IMR-90 (cell line): ENCODE data around the gene MAP3K19. TPM values are rescaled to one million over a fixed set of nuclear protein-coding genes. Genes with fewer than 3 reads are reported as not detected.

Experiments used
- ATAC-seq: fragments of 200-7000 bp; cut with Tn5 transposase; 2 replicates; pipeline ENCODE4 v1.9.1; 2020; ENCODE audit warnings: low read depth, mild to moderate bottlenecking, moderate library complexity
- BruUV-seq: library from RNA; stranded (reverse); fragments of 400-500 nt; replicated peaks from 2 replicates; lab custom pipeline; 2021; lab: Mats Ljungman, UMichigan
- CTCF ChIA-PET: fragments of 300-600 bp; formaldehyde crosslinking; extraction: SDS; loops from one replicate; lab custom pipeline; 2021; ENCODE audit warnings: antibody characterized with exemption; lab: Yijun Ruan, JAX
- POLR2A ChIA-PET: fragments of 300-600 bp; sonication (Branson Sonifier 250); formaldehyde crosslinking; loops from one replicate; lab custom pipeline; 2022; ENCODE audit warnings: antibody characterized with exemption; ENCODE audit not compliant: unreplicated experiment; lab: Charles Lee
- DNase-seq: peaks from one replicate; pipeline ENCODE4 v3.0.0; 2013
- H2AFZ ChIP-seq: replicated peaks from 2 replicates; pipeline ENCODE3; 2013; ENCODE audit warnings: low read length, mild to moderate bottlenecking; ENCODE audit not compliant: poor library complexity
- H2AK5ac ChIP-seq: 2 replicates; pipeline ENCODE4 v1.6.1; 2013; ENCODE audit warnings: low read depth, low read length, inconsistent platforms
- H2AK9ac ChIP-seq: replicated peaks from 2 replicates; pipeline ENCODE3; 2013; ENCODE audit warnings: mild to moderate bottlenecking, low read depth, low read length, moderate library complexity; ENCODE audit not compliant: poor library complexity
- H2BK120ac ChIP-seq: 2 replicates; pipeline ENCODE4 v1.6.1; 2013; ENCODE audit warnings: low read depth, low read length, inconsistent platforms
- H2BK15ac ChIP-seq: 3 replicates; pipeline ENCODE4 v1.6.1; 2013; ENCODE audit warnings: low read depth, low read length, inconsistent platforms
- H2BK20ac ChIP-seq: 2 replicates; pipeline ENCODE4 v1.6.1; 2013; ENCODE audit warnings: low read depth, mild to moderate bottlenecking, inconsistent platforms, low read length, moderate library complexity
- H2BK5ac ChIP-seq: 2 replicates; pipeline ENCODE4 v1.6.1; 2013; ENCODE audit warnings: mild to moderate bottlenecking, low read depth, low read length, inconsistent platforms; ENCODE audit not compliant: poor library complexity, severe bottlenecking
- H3K14ac ChIP-seq: replicated peaks from 2 replicates; pipeline ENCODE4 v1.6.1; 2013; ENCODE audit warnings: low read depth, low read length, inconsistent platforms
- H3K18ac ChIP-seq: 2 replicates; pipeline ENCODE4 v1.6.1; 2013; ENCODE audit warnings: low read depth, low read length, control low read depth
- H3K23ac ChIP-seq: 2 replicates; pipeline ENCODE4 v1.6.1; 2013; ENCODE audit warnings: low read depth, low read length, inconsistent platforms
- H3K27ac ChIP-seq: 2 replicates; pipeline ENCODE4 v1.5.1; 2013; ENCODE audit warnings: mild to moderate bottlenecking, control low read depth, low read length; ENCODE audit not compliant: insufficient read depth
- H3K27me3 ChIP-seq: 2 replicates; pipeline ENCODE4 v1.6.1; 2013; ENCODE audit warnings: low read length; ENCODE audit not compliant: control insufficient read depth, insufficient read depth
- H3K36me3 ChIP-seq: 2 replicates; pipeline ENCODE4 v1.6.1; 2013; ENCODE audit warnings: low read length, mixed read lengths; ENCODE audit not compliant: control insufficient read depth, insufficient read depth
- H3K4ac ChIP-seq: 2 replicates; pipeline ENCODE4 v1.6.1; 2013; ENCODE audit warnings: low read depth, low read length, inconsistent platforms
- H3K4me1 ChIP-seq: 2 replicates; pipeline ENCODE4 v1.6.1; 2013; ENCODE audit warnings: low read length, mixed read lengths; ENCODE audit not compliant: control insufficient read depth, insufficient read depth
- H3K4me2 ChIP-seq: 2 replicates; pipeline ENCODE4 v1.6.1; 2013; ENCODE audit warnings: low read depth, mild to moderate bottlenecking, control low read depth, low read length, moderate library complexity
- H3K4me3 ChIP-seq: 2 replicates; pipeline ENCODE4 v1.5.1; 2013; ENCODE audit warnings: low read depth, mild to moderate bottlenecking, control low read depth, low read length, moderate library complexity; ENCODE audit not compliant: insufficient read depth
- H3K56ac ChIP-seq: 2 replicates; pipeline ENCODE4 v1.6.1; 2013; ENCODE audit warnings: low read length, inconsistent platforms; ENCODE audit not compliant: insufficient read depth; ENCODE audit errors: extremely low read depth
- H3K79me1 ChIP-seq, 2 experiments: 2 replicates each; pipeline ENCODE4 v1.6.1; 2013; ENCODE audit warnings: low read length in 2 of 2, inconsistent platforms in 1 of 2, low read depth in 1 of 2
- H3K9ac ChIP-seq: 2 replicates; pipeline ENCODE4 v1.6.1; 2013; ENCODE audit warnings: low read depth, low read length, control low read depth
- H3K9me1 ChIP-seq: 2 replicates; pipeline ENCODE4 v1.6.1; 2013; ENCODE audit warnings: low read length, inconsistent platforms; ENCODE audit not compliant: insufficient read depth
- H3K9me3 ChIP-seq: 2 replicates; pipeline ENCODE4 v1.6.1; 2013; ENCODE audit warnings: low read length; ENCODE audit not compliant: control insufficient read depth, insufficient read depth
- H4K20me1 ChIP-seq: 2 replicates; pipeline ENCODE4 v1.6.1; 2013; ENCODE audit warnings: low read length, inconsistent platforms; ENCODE audit not compliant: insufficient read depth
- H4K5ac ChIP-seq: 2 replicates; pipeline ENCODE4 v1.6.1; 2013; ENCODE audit warnings: mild to moderate bottlenecking, low read depth, low read length, control low read depth
- H4K8ac ChIP-seq, 2 experiments: 2 replicates each; pipeline ENCODE4 v1.6.1; 2013; ENCODE audit warnings: low read depth in 2 of 2, low read length in 2 of 2, control low read depth in 1 of 2, inconsistent platforms in 1 of 2
- H4K91ac ChIP-seq: 2 replicates; pipeline ENCODE4 v1.6.1; 2013; ENCODE audit warnings: low read depth, low read length, inconsistent platforms; ENCODE audit not compliant: insufficient read depth
- FOS ChIP-seq: fragments of 150-350 bp; IDR thresholded peaks from 2 replicates; pipeline ENCODE4 v1.6.1; 2016; ENCODE audit warnings: low read depth, low read length
- MAFK ChIP-seq: IDR thresholded peaks from 2 replicates; pipeline ENCODE4 v1.6.1; 2012; ENCODE audit warnings: low read depth, low read length, improper control_type of control experiment
- MAZ ChIP-seq: IDR thresholded peaks from 2 replicates; pipeline ENCODE4 v1.6.1; 2012; ENCODE audit warnings: low read depth, mild to moderate bottlenecking, low read length, improper control_type of control experiment, moderate library complexity, borderline replicate concordance
- SMC3 ChIP-seq: fragments of 150-350 bp; IDR thresholded peaks from 2 replicates; pipeline ENCODE4 v1.6.1; 2016; ENCODE audit warnings: low read depth, mild to moderate bottlenecking, antibody characterized with exemption, low read length, moderate library complexity
- WGBS, 2 experiments: methylation state at CpG; one replicate each; pipeline versions ENCODE4 v1.1.5 to v1.1.7; 2013; ENCODE audit warnings: missing lambda C conversion rate in 2 of 2; ENCODE audit not compliant: insufficient read length in 1 of 2; ENCODE audit errors: extremely low coverage in 2 of 2; 5-methylcytosine and 5-hydroxymethylcytosine counted together
- dilution Hi-C: fragments of 300-500 bp; cut with HindIII; formaldehyde crosslinking; loops from one replicate; pipeline ENCODE4 v1.14.3; 2018; ENCODE audit warnings: low sequenced_read_pairs; ENCODE audit not compliant: unreplicated experiment
- in situ Hi-C: fragments of 300-500 bp; cut with MboI; formaldehyde crosslinking; loops from 3 replicates; pipeline ENCODE4 v1.14.3; 2019; ENCODE audit warnings: low sequenced_read_pairs, inconsistent platforms, mixed read lengths
- intact Hi-C: fragments of 100-400 bp; cut with micrococcal nuclease; formaldehyde crosslinking; loops from 2 replicates; pipeline ENCODE4 v1.10.0; 2022
- polyA plus RNA-seq, 3 experiments: library from polyadenylated mRNA; depleted of rRNA; stranded (reverse); fragments of >200 nt; gene quantifications; 2 replicates each; pipeline ENCODE4 v1.2.3, GENCODE V29; 2012; ENCODE audit warnings: low replicate concordance in 1 of 3
- total RNA-seq: library from RNA; depleted of rRNA; stranded (reverse); fragments of >200 nt; gene quantifications from 2 replicates; pipeline ENCODE4 v1.2.3, GENCODE V29; 2012; rRNA removed

Gene MAP3K19
- total and polyA plus RNA-seq, 2 of the 4 experiments (the other 2 are of a cell fraction) = not detected

GRCh38 chr2:134917888-134918525, 129.2 kb downstream of the MAP3K19 start (continued):
- TF ChIP-seq MAZ (no peak), FOS (no peak)

- CTCF ChIA-PET = no interaction called here
- H2BK20ac ChIP-seq = no peak overlapping the region
- POLR2A ChIA-PET = no interaction called here
These were observed 129.8 kb downstream of the MAP3K19 start for GRCh38 chr2:134917360-134917865.

More at GRCh38 chr2:134917360-134917865, 129.8 kb downstream of the MAP3K19 start:
- Histone ChIP-seq H2BK120ac (0 out of 2 replicates have a peak overlapping the region, but pooled peaks have one; percentile 8), H3K4ac (peak overlapping the region; percentile 54), H2AFZ (peak overlapping the region; percentile 73), H2BK5ac (peak overlapping the region; percentile 61), H3K9ac (peak overlapping the region; percentile 70), H3K27ac (peak overlapping the region; percentile 78), H3K27me3 (no peaks in the 10 kb centered on the region), H3K4me3 (peak overlapping the region; percentile 89), H3K9me1 (no peaks in the 10 kb centered on the region; the same call in 1 of the 2 replicates), H3K4me2 (peak overlapping the region; percentile 75), H4K20me1 (peaks cover 23% of the 10 kb centered on the region), H3K56ac (peak overlapping the region; percentile 89), H3K18ac (peak overlapping the region; percentile 30; the same call in 1 of the 2 replicates), H3K23ac (peak overlapping the region; percentile 57; the same call in 1 of the 2 replicates), H4K8ac (peak overlapping the region; percentile 66 to 78; a peak in 3 of 4 replicates), H3K79me1 (peaks cover 5 to 14% of the 10 kb centered on the region in 2 experiments; a peak in 2 of 4 replicates), H3K9me3 (no peaks in the 10 kb centered on the region), H2AK5ac (no peak overlapping the region), H4K91ac (0 out of 2 replicates have a peak overlapping the region, but pooled peaks have one; percentile 27), H3K36me3 (no peaks in the 10 kb centered on the region), H3K14ac (peak overlapping the region; percentile 82), H2AK9ac (peak overlapping the region; percentile 47), H2BK15ac (no peak overlapping the region), H3K4me1 (peaks cover 2% of the 10 kb centered on the region; the same call in 1 of the 2 replicates), H4K5ac (peak overlapping the region; percentile 48)
- in situ Hi-C loops (loop anchor here (10.0 to 25.0 kb wide), 2 partner anchors 803 to 1030 kb away; no protein-coding TSS in a partner anchor), dilution Hi-C loops (no loop called here), intact Hi-C loops (no loop called here)
- 20% methylated on average over 1 of the region's 16 CpGs; no CpG with 5 or more reads in 1 of the 2 experiments for WGBS, 2 experiments
- DNase-seq = no peak
- no peak for ATAC-seq
- TF ChIP-seq MAFK = no peak
- TF ChIP-seq SMC3 = no peak
- BruUV-seq = no TSS peak

Other genes starting within 250 kb of the MAP3K19 start
- not detected in 2 replicates for gene ACMSD, start 208.8 kb downstream of the MAP3K19 start, total RNA-seq
- not detected in 2 replicates for gene ACMSD, start 208.8 kb downstream of the MAP3K19 start, polyA plus RNA-seq (2012; rRNA removed)
- gene CCNT2, start 128.6 kb downstream of the MAP3K19 start, total RNA-seq = 30.6 and 44.6 TPM in 2 replicates
- gene CCNT2, start 128.6 kb downstream of the MAP3K19 start, polyA plus RNA-seq (2012; rRNA removed) = 6.6 and 8.8 TPM in 2 replicates
- 65.8 and 85.5 TPM in 2 replicates for gene RAB3GAP1, start 4.8 kb upstream of the MAP3K19 start, total RNA-seq
- 16.2 and 21.2 TPM in 2 replicates for gene RAB3GAP1, start 4.8 kb upstream of the MAP3K19 start, polyA plus RNA-seq (2012; rRNA removed)